HCT116 (cell line): ENCODE results near the gene KIFC3. TPM values are rescaled to one million over a fixed set of nuclear protein-coding genes. Genes with fewer than 3 reads are reported as not detected.
A peak's percentile ranks its signal among the peaks of the same experiment; 100 is the strongest.

ENCODE experiments used
- ATAC-seq: fragments of 200-7000 bp; cut with Tn5 transposase; 2 replicates; pipeline ENCODE4 v1.9.1; 2020; ENCODE audit warnings: mild to moderate bottlenecking, moderate library complexity
- BruUV-seq: library from RNA; stranded (reverse); fragments of 400-500 nt; replicated peaks from 2 replicates; lab custom pipeline; 2021; lab: Mats Ljungman, UMichigan
- CTCF ChIA-PET: fragments of 300-600 bp; sonication (Branson Sonifier 250); formaldehyde crosslinking; loops from one replicate; lab custom pipeline; 2021; ENCODE audit warnings: antibody characterized with exemption; lab: Charles Lee
- POLR2A ChIA-PET: fragments of 300-600, 350-600 bp; sonication (Branson Sonifier 250); formaldehyde crosslinking; loops from one replicate; lab custom pipeline; 2021; ENCODE audit warnings: antibody characterized with exemption; lab: Charles Lee
- RAD21 ChIA-PET, 2 experiments: fragments of 300-600 bp; sonication (Branson Sonifier 250); formaldehyde crosslinking; loops; one replicate each; lab custom pipeline; 2023; ENCODE audit warnings: low total read pairs in 2 of 2; ENCODE audit not compliant: uncharacterized antibody in 2 of 2, unreplicated experiment in 2 of 2, low non-redundant PET in 1 of 2; lab: Charles Lee
- DNase-seq: peaks from one replicate; pipeline ENCODE4 v3.0.0-alpha.2; 2010; ENCODE audit warnings: low read depth, low spot score
- H2AFZ ChIP-seq: fragments of 200-600 bp; shearing (Covaris generic), sonication (generic); 2 replicates; pipeline ENCODE4 v1.6.1; 2017; ENCODE audit warnings: low read depth, mixed run types, mixed read lengths, antibody characterized with exemption, low read length; ENCODE audit not compliant: poor library complexity, severe bottlenecking
- H3K27ac ChIP-seq: 2 replicates; pipeline ENCODE4 v1.5.1; 2012; ENCODE audit warnings: low read depth, low read length
- H3K27me3 ChIP-seq: fragments of 200-600 bp; sonication (generic); 2 replicates; pipeline ENCODE4 v1.6.1; 2016; ENCODE audit warnings: mixed run types, low read length, mixed read lengths; ENCODE audit not compliant: insufficient read depth
- H3K36me3 ChIP-seq, 2 experiments: fragments of 200-500 bp in 1 of 2; fragments of 200-600 bp in 1 of 2; sonication (Bioruptor generic) in 1 of 2; sonication (generic) in 1 of 2; 2 replicates each; pipeline versions ENCODE4 v1.5.1 to v1.6.1; 2014 to 2016; ENCODE audit warnings: low read length in 2 of 2, inconsistent platforms in 1 of 2, mixed read lengths in 1 of 2, mixed run types in 1 of 2; ENCODE audit not compliant: insufficient read depth in 2 of 2, control insufficient read depth in 1 of 2
- H3K4me1 ChIP-seq, 2 experiments: fragments of 200-600 bp in 1 of 2; sonication (generic) in 1 of 2; 2 replicates each; pipeline versions ENCODE4 v1.5.1 to v1.6.1; 2012 to 2017; ENCODE audit warnings: low read length in 2 of 2, inconsistent platforms in 1 of 2, mild to moderate bottlenecking in 1 of 2, mixed read lengths in 1 of 2, mixed run types in 1 of 2, moderate library complexity in 1 of 2; ENCODE audit not compliant: insufficient read depth in 2 of 2, control insufficient read depth in 1 of 2
- H3K4me2 ChIP-seq: fragments of 200-600 bp; sonication (generic); 2 replicates; pipeline ENCODE4 v1.6.1; 2017; ENCODE audit warnings: mixed run types, low read length, mixed read lengths
- H3K4me3 ChIP-seq, 2 experiments: fragments of 200-600 bp in 1 of 2; sonication (generic) in 1 of 2; replicated peaks in 1 of 2; 2 replicates each; pipeline ENCODE4 v1.5.1; 2011 to 2016; ENCODE audit warnings: low read length in 2 of 2, control low read depth in 1 of 2, low read depth in 1 of 2, mild to moderate bottlenecking in 1 of 2, mixed read lengths in 1 of 2, mixed run types in 1 of 2
- H3K79me2 ChIP-seq: fragments of 200-600 bp; sonication (generic); 2 replicates; pipeline ENCODE4 v1.6.1; 2017; ENCODE audit warnings: mild to moderate bottlenecking, mixed run types, low read length, moderate library complexity, mixed read lengths; ENCODE audit not compliant: insufficient read depth
- H3K9ac ChIP-seq: fragments of 200-600 bp; sonication (generic); 2 replicates; pipeline ENCODE4 v1.6.1; 2016; ENCODE audit warnings: low read length, mixed read lengths
- H3K9me2 ChIP-seq: fragments of 200-600 bp; sonication (generic), shearing (Covaris generic); 2 replicates; pipeline ENCODE4 v1.6.1; 2017; ENCODE audit warnings: mixed run types, mild to moderate bottlenecking, moderate library complexity; ENCODE audit not compliant: insufficient read depth
- H3K9me3 ChIP-seq, 2 experiments: fragments of 200-500 bp in 1 of 2; fragments of 200-600 bp in 1 of 2; sonication (Bioruptor generic) in 1 of 2; sonication (generic) in 1 of 2; 2 replicates each; pipeline ENCODE4 v1.6.1; 2014 to 2017; ENCODE audit warnings: low read length in 2 of 2, mixed read lengths in 2 of 2, inconsistent platforms in 1 of 2, low read depth in 1 of 2, mild to moderate bottlenecking in 1 of 2, mixed run types in 1 of 2, moderate library complexity in 1 of 2; ENCODE audit not compliant: control insufficient read depth in 1 of 2, insufficient read depth in 1 of 2
- H4K20me1 ChIP-seq: fragments of 200-600 bp; sonication (generic), shearing (Covaris generic); 2 replicates; pipeline ENCODE4 v1.6.1; 2017; ENCODE audit warnings: mixed run types, mild to moderate bottlenecking, moderate library complexity; ENCODE audit not compliant: insufficient read depth
- CEBPB ChIP-seq: IDR thresholded peaks from 2 replicates; pipeline ENCODE4 v1.6.1; 2012; ENCODE audit warnings: low read depth
- EZH2 ChIP-seq: fragments of 200-600 bp; sonication (generic); IDR thresholded peaks from 2 replicates; pipeline ENCODE4 v1.6.1; 2017; ENCODE audit warnings: antibody characterized with exemption, mixed run types
- FOSL1 ChIP-seq: IDR thresholded peaks from 2 replicates; pipeline ENCODE4 v1.6.1; 2012; ENCODE audit warnings: low read depth
- JUND ChIP-seq: IDR thresholded peaks from 2 replicates; pipeline ENCODE4 v1.6.1; 2012
- POLR2AphosphoS5 ChIP-seq: IDR thresholded peaks from 2 replicates; pipeline ENCODE4 v1.6.1; 2011; ENCODE audit warnings: mild to moderate bottlenecking, low read depth, low read length, moderate library complexity
- SP1 ChIP-seq: IDR thresholded peaks from 2 replicates; pipeline ENCODE4 v1.6.1; 2012; ENCODE audit warnings: low read depth
- YY1 ChIP-seq: IDR thresholded peaks from 2 replicates; pipeline ENCODE4 v1.6.1; 2011; ENCODE audit warnings: low read length, low read depth, moderate library complexity, mild to moderate bottlenecking; ENCODE audit not compliant: insufficient replicate concordance; ENCODE audit errors: extremely low read depth
- intact Hi-C: fragments of 100-400 bp; cut with micrococcal nuclease; formaldehyde crosslinking; loops from 2 replicates; pipeline ENCODE4 v1.10.0; 2022
- total RNA-seq: library from RNA; stranded (reverse); gene quantifications from one replicate; pipeline ENCODE4 v1.2.1, GENCODE V29; 2021; ENCODE audit not compliant: unreplicated experiment
- TF ChIP-seq, protein P1 (sequence below): IDR thresholded peaks from 2 replicates; pipeline ENCODE4 v1.6.1; 2012; ENCODE audit warnings: low read depth
- TF ChIP-seq, protein P2 (sequence below): IDR thresholded peaks from 2 replicates; pipeline ENCODE4 v1.6.1; 2012
- TF ChIP-seq, protein P3 (sequence below): IDR thresholded peaks from 2 replicates; pipeline ENCODE4 v1.6.1; 2011; ENCODE audit warnings: mild to moderate bottlenecking, low read length, moderate library complexity; ENCODE audit not compliant: insufficient replicate concordance; ENCODE audit errors: extremely low read depth

KIFC3 gene
- total RNA-seq, 1 experiment from 2014 or later = 31.9 TPM

DNA sequence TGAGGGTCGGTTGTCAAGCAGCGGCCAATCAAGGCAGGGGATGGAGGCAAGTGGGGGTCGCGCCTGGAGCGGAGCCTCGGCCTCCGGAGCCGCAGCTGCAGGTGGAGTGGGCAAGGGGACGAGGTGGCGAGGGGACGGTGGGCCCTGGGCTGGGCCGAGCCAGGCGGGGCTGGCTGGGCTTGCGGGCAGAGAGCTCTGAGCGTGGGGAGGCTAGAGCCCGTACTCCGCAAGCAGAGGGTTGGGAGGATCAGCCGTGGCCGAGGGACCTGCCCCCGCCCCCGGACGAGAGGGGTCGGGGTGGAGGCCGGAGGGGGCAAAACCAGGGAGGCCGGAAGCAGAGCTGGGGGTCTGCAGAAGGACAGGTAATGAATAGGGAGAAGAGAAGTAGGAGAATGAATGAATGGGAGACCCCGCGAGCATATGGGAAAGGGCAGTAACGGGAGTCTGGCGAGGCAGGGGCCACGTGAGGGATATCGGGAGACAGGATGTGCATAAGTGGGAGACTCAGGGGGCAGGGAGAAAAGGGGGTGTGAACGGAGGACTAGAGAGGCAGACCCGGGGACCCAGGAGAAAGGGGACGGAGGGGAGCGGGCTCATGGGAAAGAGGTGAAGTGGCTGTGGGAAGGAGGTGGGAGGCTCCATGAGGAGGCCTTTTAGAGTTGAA lies 66.4 kb downstream of the KIFC3 start, which contains the start of gene KATNB1:
Gene KATNB1, plus strand, starts transcription at position 16 of the 664 bp plus-strand sequence. CDS start 1,474 bp downstream, outside the sequence.
- DNase-seq = no peak
- Histone ChIP-seq H3K4me1 (peaks cover 8 to 24% of the 10 kb centered on the region in 2 experiments), H3K36me3 (no peaks in the 10 kb centered on the region), H3K9ac (peak within 1 kb of the TSS; percentile 94), H3K9me3 (no peaks in the 10 kb centered on the region), H3K27me3 (no peaks in the 10 kb centered on the region), H3K79me2 (peaks cover 10% of the 10 kb centered on the region; the same call in 1 of the 2 replicates), H3K4me2 (peak within 1 kb of the TSS; percentile 93), H2AFZ (no peak within 1 kb of the TSS), H4K20me1 (no peaks in the 10 kb centered on the region), H3K4me3 (peak within 1 kb of the TSS; percentile 91 to 96), H3K9me2 (no peaks in the 10 kb centered on the region), H3K27ac (peak within 1 kb of the TSS; percentile 79)
- BruUV-seq = no TSS peak
- ATAC-seq = no peak; the same call in 1 of the 2 replicates
- TF ChIP-seq, protein P1, sequence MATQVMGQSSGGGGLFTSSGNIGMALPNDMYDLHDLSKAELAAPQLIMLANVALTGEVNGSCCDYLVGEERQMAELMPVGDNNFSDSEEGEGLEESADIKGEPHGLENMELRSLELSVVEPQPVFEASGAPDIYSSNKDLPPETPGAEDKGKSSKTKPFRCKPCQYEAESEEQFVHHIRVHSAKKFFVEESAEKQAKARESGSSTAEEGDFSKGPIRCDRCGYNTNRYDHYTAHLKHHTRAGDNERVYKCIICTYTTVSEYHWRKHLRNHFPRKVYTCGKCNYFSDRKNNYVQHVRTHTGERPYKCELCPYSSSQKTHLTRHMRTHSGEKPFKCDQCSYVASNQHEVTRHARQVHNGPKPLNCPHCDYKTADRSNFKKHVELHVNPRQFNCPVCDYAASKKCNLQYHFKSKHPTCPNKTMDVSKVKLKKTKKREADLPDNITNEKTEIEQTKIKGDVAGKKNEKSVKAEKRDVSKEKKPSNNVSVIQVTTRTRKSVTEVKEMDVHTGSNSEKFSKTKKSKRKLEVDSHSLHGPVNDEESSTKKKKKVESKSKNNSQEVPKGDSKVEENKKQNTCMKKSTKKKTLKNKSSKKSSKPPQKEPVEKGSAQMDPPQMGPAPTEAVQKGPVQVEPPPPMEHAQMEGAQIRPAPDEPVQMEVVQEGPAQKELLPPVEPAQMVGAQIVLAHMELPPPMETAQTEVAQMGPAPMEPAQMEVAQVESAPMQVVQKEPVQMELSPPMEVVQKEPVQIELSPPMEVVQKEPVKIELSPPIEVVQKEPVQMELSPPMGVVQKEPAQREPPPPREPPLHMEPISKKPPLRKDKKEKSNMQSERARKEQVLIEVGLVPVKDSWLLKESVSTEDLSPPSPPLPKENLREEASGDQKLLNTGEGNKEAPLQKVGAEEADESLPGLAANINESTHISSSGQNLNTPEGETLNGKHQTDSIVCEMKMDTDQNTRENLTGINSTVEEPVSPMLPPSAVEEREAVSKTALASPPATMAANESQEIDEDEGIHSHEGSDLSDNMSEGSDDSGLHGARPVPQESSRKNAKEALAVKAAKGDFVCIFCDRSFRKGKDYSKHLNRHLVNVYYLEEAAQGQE = no peak
- TF ChIP-seq CEBPB = no peak
- TF ChIP-seq EZH2 = no peak
- no peak for TF ChIP-seq YY1
- no peak; the same call in 1 of the 2 replicates for TF ChIP-seq POLR2AphosphoS5
- TF ChIP-seq SP1 = no peak
- TF ChIP-seq, protein P2, sequence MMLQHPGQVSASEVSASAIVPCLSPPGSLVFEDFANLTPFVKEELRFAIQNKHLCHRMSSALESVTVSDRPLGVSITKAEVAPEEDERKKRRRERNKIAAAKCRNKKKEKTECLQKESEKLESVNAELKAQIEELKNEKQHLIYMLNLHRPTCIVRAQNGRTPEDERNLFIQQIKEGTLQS = no peak
- TF ChIP-seq FOSL1 = no peak
- no peak for TF ChIP-seq JUND
- TF ChIP-seq, protein P3, sequence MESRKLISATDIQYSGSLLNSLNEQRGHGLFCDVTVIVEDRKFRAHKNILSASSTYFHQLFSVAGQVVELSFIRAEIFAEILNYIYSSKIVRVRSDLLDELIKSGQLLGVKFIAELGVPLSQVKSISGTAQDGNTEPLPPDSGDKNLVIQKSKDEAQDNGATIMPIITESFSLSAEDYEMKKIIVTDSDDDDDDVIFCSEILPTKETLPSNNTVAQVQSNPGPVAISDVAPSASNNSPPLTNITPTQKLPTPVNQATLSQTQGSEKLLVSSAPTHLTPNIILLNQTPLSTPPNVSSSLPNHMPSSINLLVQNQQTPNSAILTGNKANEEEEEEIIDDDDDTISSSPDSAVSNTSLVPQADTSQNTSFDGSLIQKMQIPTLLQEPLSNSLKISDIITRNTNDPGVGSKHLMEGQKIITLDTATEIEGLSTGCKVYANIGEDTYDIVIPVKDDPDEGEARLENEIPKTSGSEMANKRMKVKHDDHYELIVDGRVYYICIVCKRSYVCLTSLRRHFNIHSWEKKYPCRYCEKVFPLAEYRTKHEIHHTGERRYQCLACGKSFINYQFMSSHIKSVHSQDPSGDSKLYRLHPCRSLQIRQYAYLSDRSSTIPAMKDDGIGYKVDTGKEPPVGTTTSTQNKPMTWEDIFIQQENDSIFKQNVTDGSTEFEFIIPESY = no peak
- ChIA-PET CTCF (interaction anchor here (0.9 to 2.5 kb wide), 7 partner anchors 13 to 160 kb away, joined by 3 to 10 read pairs (median 4); no protein-coding TSS in a partner anchor), POLR2A (interaction anchor here (0.9 to 1.5 kb wide), 8 partner anchors 10 to 265 kb away, joined by 3 to 7 read pairs (median 3); partner anchors contain the start of gene USB1), RAD21 (interaction anchor here (1.0 to 1.3 kb wide), 3 partner anchors 127 to 145 kb away, joined by 3 to 5 read pairs (median 3); no protein-coding TSS in a partner anchor)
- intact Hi-C loops = loop anchor here (5.0 kb wide), 1 partner anchor 144 kb away; no protein-coding TSS in a partner anchor
